Stimulated activated CD8-positive, alpha-beta memory T cell treated with anti-CD3 and anti-CD28 coated beads, Interleukin-4, amount 100 ng/mL, for 4 hours (primary cell): ENCODE measurements around the gene HEBP1.

ENCODE experiments used
- DNase-seq, 2 donors: peaks; one replicate each; pipeline ENCODE4 v3.0.0-alpha.2; 2020; ENCODE audit warnings: low read depth in 2 of 2, low spot score in 1 of 2

HEBP1 gene

GRCh38 chr12:12992418-12993130, 7.5 kb downstream of the HEBP1 start:
- DNase-seq = no peak

- DNase-seq = no peak
Observed at GRCh38 chr12:12990700-12991468, 9.2 kb downstream of the HEBP1 start.

DNA sequence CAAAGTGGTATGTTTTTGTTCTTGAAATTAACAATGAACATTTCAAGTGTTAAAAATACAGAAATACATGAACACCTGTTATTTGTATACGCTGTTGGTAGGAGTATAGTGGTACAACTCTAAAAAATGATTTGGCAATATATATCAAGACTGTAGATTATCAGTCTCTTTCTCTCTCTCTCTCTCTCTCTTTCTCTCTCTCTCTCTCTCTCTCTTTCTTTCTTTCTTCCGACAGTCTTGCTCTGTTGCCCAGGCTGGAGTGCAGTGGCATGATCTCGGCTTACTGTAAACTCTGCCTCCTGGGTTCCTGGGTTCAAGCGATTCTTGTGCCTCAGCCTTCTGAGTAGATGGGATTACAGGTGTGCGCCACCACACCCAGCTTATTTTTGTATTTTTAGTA, 12.6 kb downstream of the HEBP1 start:
- DNase-seq = no peak

GRCh38 chr12:12986775-12987331, 13.2 kb downstream of the HEBP1 start:
- no peak for DNase-seq

- DNase-seq = no peak
Observed at GRCh38 chr12:12985817-12986408, 14.2 kb downstream of the HEBP1 start.

DNA sequence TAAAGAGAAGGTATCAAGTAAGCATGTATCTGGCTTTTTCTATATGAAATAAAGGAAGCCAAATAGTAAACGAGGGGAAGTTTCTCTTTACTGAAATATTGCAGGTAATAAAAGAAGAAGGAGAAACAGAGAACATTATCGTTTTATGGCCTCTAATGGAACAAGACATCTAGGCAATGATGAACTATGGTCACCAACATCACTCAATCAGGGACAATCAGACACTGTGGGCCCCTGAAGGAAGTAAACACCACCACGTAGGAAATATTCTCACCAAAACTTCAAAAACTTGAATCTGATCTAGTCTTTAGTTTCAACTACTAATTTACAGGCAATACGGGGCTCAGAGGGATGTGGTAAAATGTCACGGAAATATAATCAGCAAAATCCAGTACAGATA, 15.9 kb downstream of the HEBP1 start:
- no peak for DNase-seq

DNA sequence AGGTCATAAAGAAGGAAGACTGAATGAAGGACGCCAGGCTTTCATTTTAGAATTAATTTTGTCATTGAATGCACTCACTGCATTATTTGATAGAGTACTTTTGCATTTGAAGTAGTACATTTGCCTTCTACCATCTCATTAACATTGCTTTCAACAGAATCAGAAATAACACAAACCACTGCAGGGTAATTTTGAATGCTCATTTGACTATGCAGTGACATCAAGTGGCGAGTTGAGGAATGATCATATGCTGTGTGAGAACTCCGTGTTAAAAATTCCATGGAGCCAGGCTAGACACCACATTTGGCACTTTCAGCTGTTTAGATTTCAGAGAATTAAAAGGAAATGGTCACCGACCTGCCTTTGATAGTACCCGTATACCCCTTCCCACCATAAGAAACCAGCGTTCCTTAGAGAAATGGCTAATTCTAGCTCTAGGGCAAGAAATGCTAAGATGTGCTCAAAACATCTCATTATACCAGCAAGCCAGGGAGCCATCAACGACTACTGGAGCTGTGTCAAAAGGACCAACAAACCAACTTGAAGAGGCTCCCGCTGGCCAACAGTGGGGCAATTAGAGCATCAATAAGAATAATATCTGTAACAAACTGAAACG, 16.5 kb downstream of the HEBP1 start:
- no peak for DNase-seq

DNA sequence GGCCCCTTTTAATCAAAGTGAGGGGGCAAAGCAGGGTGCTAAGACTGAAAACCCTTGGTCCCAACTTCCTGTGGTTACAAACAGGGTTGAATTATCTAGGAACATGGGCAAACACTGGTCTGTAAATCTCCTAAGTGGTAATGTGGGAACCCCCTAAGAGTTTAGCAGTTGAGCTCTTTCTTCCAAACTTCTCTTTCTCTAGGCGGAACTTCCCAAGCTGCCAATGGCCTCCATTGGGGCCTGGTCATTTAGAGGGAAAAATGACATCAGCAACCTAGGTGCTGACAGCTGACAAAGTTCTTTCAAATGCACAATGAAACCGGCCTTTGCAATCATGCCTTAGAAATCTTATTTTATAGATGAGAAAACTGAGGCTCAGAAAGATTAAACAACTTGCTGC, 17.7 kb downstream of the HEBP1 start:
- no peak for DNase-seq

DNA sequence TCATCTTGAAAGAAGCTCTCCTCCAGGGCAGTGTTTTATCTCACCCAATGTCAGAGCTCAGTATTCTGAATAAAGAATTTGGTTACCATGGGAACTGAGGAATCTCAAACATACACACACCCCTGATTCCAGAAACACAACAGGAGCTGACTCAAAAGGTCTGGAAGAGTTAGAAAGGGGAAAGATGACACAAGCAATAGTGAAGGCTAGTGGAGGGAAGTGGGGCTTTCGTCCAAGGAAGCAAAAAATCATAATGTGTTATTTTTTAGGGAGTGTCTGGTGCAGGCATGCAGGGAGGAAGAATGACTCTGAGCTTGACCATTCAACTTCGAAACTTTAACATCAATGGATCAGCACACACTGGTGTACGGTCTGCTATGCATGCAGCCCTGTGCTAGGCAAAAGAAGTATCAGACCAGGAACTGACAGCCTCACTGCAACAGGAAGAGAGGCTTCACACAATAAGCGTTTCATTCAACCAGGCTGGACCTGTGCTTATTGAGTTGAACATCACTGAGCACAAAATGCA, 20.3 kb downstream of the HEBP1 start:
- no peak for DNase-seq

- no peak for DNase-seq
Observed at GRCh38 chr12:12979126-12979525, 20.9 kb downstream of the HEBP1 start.

GRCh38 chr12:12977231-12977630, 22.8 kb downstream of the HEBP1 start:
- no peak for DNase-seq

DNA sequence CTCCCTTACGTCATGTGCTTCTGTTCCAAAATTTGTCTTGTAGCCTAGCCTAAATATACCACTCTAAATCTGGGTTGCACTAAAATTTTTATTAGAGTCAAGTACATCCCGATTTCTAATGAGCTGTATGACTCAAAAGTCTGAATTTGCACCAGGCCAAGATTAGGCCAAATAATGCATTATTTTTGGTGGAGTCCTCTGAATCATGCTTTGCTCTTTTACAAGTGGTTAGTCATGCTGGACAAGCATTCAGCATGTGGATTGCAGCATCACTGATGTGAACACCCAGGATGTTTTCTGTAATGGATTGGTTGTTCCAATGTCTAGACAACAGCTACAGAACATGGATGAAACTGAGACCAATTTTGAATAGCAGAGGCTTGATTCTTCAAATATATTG, 23.7 kb downstream of the HEBP1 start:
- no peak for DNase-seq

GRCh38 chr12:12975322-12976077, 24.6 kb downstream of the HEBP1 start:
- DNase-seq = no peak

DNA sequence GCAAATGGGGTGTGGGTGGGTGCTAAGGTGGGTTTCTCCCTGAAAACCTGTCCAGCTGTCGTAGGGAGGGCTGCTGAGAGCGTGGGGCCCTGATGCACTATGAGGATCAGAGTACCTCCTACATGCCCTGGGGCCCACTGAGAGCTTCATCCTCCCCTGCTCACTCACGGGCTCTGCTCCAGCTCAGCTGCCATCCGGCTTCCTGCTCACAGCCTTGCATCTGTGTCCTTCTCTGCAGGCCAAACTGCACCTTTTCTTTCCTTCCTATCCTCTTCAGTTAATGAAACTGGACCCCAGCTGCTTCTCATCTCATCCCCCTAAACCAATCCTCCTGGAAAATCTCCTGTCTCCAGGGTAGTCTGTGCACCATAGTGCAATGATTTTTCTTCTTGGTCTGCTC, 25.9 kb downstream of the HEBP1 start:
- no peak for DNase-seq

DNA sequence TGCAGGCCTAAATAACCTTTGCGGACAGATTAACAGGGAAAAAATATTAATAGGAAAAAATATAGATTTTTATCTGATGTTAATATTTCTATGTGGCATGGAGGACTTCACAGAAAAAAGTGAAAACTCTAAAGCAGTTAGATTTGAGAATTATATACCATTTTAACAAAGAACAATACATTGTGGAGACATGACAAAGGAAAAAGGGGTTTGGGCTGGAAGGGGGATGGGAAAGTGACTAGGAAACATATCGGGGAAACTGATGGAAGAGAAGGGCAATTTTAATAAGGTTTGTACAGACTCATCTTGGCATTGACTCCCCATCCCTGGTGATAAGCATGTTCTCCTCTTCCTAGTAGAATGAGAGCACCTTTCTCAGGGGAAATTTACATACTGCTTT, 27.0 kb downstream of the HEBP1 start:
- no peak for DNase-seq

- DNase-seq = no peak
Observed at GRCh38 chr12:12965836-12966235, 34.2 kb downstream of the HEBP1 start.

GRCh38 chr12:12964255-12964654, 35.8 kb downstream of the HEBP1 start:
- DNase-seq = no peak

GRCh38 chr12:12960639-12961209, 39.3 kb downstream of the HEBP1 start:
- no peak for DNase-seq

DNA sequence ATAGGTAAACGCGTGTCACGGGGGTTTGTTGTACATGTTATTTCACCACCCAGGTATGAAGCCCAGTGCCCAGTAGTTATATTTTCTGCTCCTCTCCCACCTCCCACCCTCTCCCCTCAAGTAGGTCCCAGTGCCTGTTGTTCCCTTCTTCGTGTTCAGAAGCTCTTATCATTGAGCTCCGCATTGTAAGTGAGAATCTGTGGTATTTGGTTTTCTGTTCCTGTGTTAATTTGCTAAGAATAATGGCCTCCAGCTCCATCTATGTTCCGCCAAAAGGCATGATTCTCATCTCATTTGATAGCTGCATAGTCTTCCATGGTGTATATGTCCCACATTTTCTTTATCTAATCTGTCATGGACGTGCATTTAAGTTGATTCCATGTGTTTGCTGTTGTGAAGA, 41.2 kb downstream of the HEBP1 start:
- no peak for DNase-seq

DNA sequence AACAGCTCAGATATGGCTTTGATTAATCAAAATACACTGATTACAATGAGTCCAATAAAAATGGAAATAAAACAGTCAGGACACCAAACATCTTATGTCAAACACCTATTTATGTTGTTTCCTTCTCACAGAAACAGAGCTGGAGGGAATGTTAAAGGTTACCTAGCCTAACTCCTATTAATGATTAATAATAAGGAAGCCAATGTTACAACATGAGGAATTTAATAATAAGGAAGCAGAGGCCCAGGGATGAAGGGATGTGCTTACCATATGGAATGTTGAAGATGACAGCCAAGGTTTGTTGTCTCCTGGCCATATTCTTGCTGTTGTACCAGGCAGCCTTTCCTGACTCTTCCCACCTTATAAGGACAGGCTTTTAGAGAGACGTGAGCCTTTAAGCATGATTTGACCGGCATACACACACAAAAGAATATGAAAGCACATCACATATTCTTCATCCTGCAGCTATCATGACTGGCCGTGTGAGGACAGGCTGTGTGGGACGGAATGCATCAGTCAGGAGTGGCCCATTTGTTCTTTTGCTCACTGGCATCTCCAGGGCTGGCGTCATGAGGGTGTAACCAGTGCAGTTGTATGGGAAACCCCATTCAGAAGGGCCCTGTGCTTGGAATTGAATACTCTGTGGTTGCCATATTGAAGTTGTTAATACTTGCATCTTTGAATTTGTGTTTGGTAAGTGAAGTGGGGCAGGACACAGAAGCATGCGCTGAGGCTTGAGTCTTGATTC, 45.0 kb downstream of the HEBP1 start:
- DNase-seq = no peak
